ENCODE data around the gene CYBA. TPM values are rescaled to one million over a fixed set of nuclear protein-coding genes. Genes with fewer than 3 reads are reported as not detected.

CYBA gene
- total and polyA plus RNA-seq, 10 of the 15 experiments (the other 5 are each of a cell fraction or from before 2014, with no cell fraction given) = 0.55 to 598 (median 258) TPM

- in situ Hi-C loops (cut with MboI) (no loop called here), intact Hi-C loops (cut with micrococcal nuclease; ENCODE audit: unreplicated experiment) (no loop called here)
- H3K9me3 ChIP-seq (replicated peaks; ENCODE audit: control insufficient read depth, insufficient read depth, low read length) = no peaks in the 10 kb centered on the region
- DNase-seq (ENCODE audit: low read depth, low spot score) (no peak), FAIRE-seq (no peak), ATAC-seq (no peak)
- no peak overlapping the region for H2AFZ ChIP-seq (ENCODE audit: control insufficient read depth, low read depth, low read length)
- POLR2A ChIA-PET = no interaction called here
- CTCF ChIA-PET = no interaction called here
- H3K79me2 ChIP-seq (ENCODE audit: control insufficient read depth, insufficient read depth, low read length) = no peaks in the 10 kb centered on the region
- no peak overlapping the region for H3K27ac ChIP-seq (ENCODE audit: control insufficient read depth, insufficient read depth)
- RAD21 ChIA-PET (ENCODE audit: unreplicated experiment) = no interaction called here
- peaks cover 0 to 6% of the 10 kb centered on the region in 2 experiments; a peak in 2 of 4 replicates for H3K36me3 ChIP-seq (ENCODE audit: control insufficient read depth in 2 of 2, insufficient read depth in 2 of 2, low read length in 1 of 2)
- no peak overlapping the region for H3K4me3 ChIP-seq
- TF ChIP-seq IRF3 (IDR thresholded peaks at IDR 0.05) = no peak
- no peak for TF ChIP-seq SKIL (IDR thresholded peaks at IDR 0.05; ENCODE audit: low read depth, poor library complexity, severe bottlenecking)
- TF ChIP-seq ATF3 (IDR thresholded peaks at IDR 0.05; ENCODE audit: borderline replicate concordance, extremely low read depth, low read depth, low read length) = no peak
- no peak for TF ChIP-seq CHD2 (IDR thresholded peaks at IDR 0.05; ENCODE audit: borderline replicate concordance, low read depth, low read length)
- no peak for TF ChIP-seq STAT3 (IDR thresholded peaks at IDR 0.05; ENCODE audit: low read depth, low read length)
- no peak overlapping the region for H3K9ac ChIP-seq (ENCODE audit: control insufficient read depth, insufficient read depth, low read length)
- 85% methylated on average over 34 of the region's 39 CpGs for WGBS (ENCODE audit: insufficient coverage, insufficient replicate concordance, low lambda C conversion rate, missing lambda C conversion rate)
- SMC1A ChIA-PET (ENCODE audit: uncharacterized antibody, unreplicated experiment) = no interaction called here
- H3K27me3 ChIP-seq (replicated peaks in 1 of 2; ENCODE audit: control insufficient read depth in 2 of 2, insufficient read depth in 2 of 2, low read length in 1 of 2) = no peaks in the 10 kb centered on the region; a peak in 1 of 4 replicates
- H3K4me2 ChIP-seq (ENCODE audit: control insufficient read depth, insufficient read depth) = no peak overlapping the region
- peaks cover 12% of the 10 kb centered on the region for H3K4me1 ChIP-seq (ENCODE audit: control insufficient read depth, insufficient read depth, low read length)
- BruUV-seq (replicated peaks) = no TSS peak
- H4K20me1 ChIP-seq (ENCODE audit: control insufficient read depth, insufficient read depth) = no peaks in the 10 kb centered on the region
Measured at GRCh38 chr16:88693420-88694177, 42.7 kb upstream of the CYBA start.

Data from GM12878 (cell line).